GM12872 (cell line): ENCODE data around the gene SH3D19.
A peak's percentile ranks its signal among the peaks of the same experiment; 100 is the strongest.

Experiments used
- CTCF ChIP-seq: IDR thresholded peaks from 3 replicates; pipeline ENCODE4 v1.5.1; 2011; ENCODE audit warnings: low read depth, mild to moderate bottlenecking, low read length, moderate library complexity; ENCODE audit not compliant: insufficient read depth

Gene SH3D19

GRCh38 chr4:151107063-151107462 is 218.3 kb downstream of the SH3D19 start:
- no peak for TF ChIP-seq CTCF

- TF ChIP-seq CTCF: no peak
Measured at GRCh38 chr4:151105454-151106032, 219.9 kb downstream of the SH3D19 start.

GRCh38 chr4:151104621-151105020 is 220.8 kb downstream of the SH3D19 start:
- TF ChIP-seq CTCF: no peak

- no peak for TF ChIP-seq CTCF
Measured at GRCh38 chr4:151103758-151104157, 221.6 kb downstream of the SH3D19 start.

GRCh38 chr4:151100531-151100930 is 224.9 kb downstream of the SH3D19 start:
- TF ChIP-seq CTCF: no peak

GRCh38 chr4:151099976-151100417 is 225.4 kb downstream of the SH3D19 start:
- TF ChIP-seq CTCF: no peak

GRCh38 chr4:151099229-151099975 is 226.0 kb downstream of the SH3D19 start, which contains the start of gene RPS3A:
Gene RPS3A, plus strand, starts transcription at chr4:151099628. Its CDS starts 25 bp downstream, at chr4:151099653.
- TF ChIP-seq CTCF: peak; percentile 91
